A549 treated with Mapracorat at 1 μM for 4 hours (cell line): ENCODE measurements around the gene SPDYE1. TPM values are rescaled to one million over a fixed set of nuclear protein-coding genes. Genes with fewer than 3 reads are reported as not detected.

Source experiments
- total RNA-seq: library from RNA; stranded (reverse); fragments of 200-300 nt; extraction: Qiagen RNA extraction; gene quantifications from 5 replicates; pipeline ENCODE4 v1.2.3, GENCODE V29; 2022

The SPDYE1 gene, protein sequence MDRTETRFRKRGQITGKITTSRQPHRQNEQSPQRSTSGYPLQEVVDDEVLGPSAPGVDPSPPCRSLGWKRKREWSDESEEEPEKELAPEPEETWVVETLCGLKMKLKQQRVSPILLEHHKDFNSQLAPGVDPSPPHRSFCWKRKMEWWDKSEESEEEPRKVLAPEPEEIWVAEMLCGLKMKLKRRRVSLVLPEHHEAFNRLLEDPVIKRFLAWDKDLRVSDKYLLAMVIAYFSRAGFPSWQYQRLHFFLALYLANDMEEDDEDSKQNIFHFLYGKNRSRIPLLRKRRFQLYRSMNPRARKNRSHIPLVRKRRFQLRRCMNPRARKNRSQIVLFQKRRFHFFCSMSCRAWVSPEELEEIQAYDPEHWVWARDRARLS
- not detected in 5 replicates for total RNA-seq

DNA sequence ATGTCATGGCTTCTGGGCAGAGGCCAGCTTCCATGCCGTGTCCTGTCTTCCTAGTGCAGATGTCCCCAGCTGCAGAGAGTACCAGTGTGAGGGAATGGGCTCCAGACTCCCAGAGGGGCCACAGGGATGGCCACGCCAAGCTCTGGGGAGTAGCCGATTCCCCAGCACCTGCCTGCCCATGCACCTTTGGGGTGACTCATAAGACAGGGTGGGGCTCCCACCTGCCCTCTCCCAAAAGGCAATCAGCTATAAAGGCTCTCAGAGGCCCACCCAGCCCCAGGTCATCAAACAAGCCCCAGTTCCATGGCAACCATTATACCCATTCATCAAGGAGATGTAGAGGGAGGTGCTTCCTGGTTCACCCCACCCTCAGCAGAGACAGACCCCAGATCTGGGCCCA lies at the start of gene SPDYE1:
Gene SPDYE1 (plus strand): TSS at position 366 of the 400 bp plus-strand sequence. CDS start 2,053 bp downstream, outside the sequence.

DNA sequence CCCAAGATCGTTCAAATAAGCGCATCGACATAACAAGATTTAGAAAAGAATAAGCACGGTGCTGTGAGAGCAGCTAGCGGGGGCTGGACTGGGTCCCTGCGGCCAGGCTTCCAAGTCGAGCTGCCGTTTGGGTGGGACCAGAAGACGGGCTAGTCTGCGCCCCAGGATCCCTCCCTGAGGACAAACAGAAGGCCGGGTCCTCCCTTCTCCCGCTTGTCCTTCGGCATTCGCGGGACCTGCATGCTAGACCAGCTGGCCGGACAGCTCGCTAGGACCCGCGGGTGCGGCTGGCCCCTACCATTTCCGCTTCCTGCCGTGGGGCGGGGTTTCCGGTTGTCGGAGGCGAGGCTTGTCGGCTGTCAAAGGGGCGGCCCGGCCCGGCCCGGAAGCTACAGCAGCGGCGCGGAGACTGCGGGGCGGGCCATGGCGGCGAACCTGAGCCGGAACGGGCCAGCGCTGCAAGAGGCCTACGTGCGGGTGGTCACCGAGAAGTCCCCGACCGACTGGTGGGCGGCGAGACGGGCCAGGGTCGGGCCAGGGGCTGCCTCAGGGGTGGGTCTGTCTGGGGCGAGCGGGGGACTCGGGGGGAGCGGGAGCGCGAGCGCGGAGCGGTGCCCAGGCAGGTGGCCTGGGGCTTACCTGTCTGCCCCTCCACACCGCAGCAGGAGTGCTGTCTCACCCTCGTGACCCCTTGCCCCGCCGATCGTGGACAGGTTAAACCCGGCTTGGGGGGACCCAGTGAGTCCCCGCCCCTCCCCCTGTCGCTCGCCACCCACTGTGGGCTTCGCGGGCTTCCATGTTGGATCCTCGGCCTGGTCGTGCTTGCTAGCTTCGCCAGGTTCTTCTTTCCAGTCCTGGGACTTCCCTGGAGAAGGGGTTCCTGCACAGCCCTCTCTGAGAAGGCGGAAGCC lies 46.9 kb downstream of the SPDYE1 start, which contains the start of gene DBNL:
Gene DBNL (plus strand): TSS at position 388 of the 911 bp plus-strand sequence. CDS start 36 bp downstream, at position 424.

Other genes starting within 250 kb of the SPDYE1 start
- 68.7 to 84.8 TPM (median 74.6 TPM) in 5 replicates for gene BLVRA, start 239.2 kb upstream of the SPDYE1 start, total RNA-seq
- 239 to 262 TPM (median 248 TPM) in 5 replicates for gene MRPS24, start 128.4 kb upstream of the SPDYE1 start, total RNA-seq
- gene URGCP, start 91.3 kb upstream of the SPDYE1 start, total RNA-seq, result 26.0 to 29.4 TPM (median 28.3 TPM) in 5 replicates
- 7.3 to 11.5 TPM (median 10.0 TPM) in 5 replicates for gene UBE2D4, start 71.5 kb upstream of the SPDYE1 start, total RNA-seq
- gene DBNL, start 46.8 kb downstream of the SPDYE1 start, total RNA-seq, result 59.1 to 68.9 TPM (median 68.1 TPM) in 5 replicates
- gene PGAM2, start 67.7 kb downstream of the SPDYE1 start, total RNA-seq, result not detected in 5 replicates
- 5.3 to 7.9 TPM (median 6.5 TPM) in 5 replicates for gene POLM, start 84.6 kb downstream of the SPDYE1 start, total RNA-seq
- 0.19 TPM in 1 of 5 replicates, not detected in the others for gene AEBP1, start 106.4 kb downstream of the SPDYE1 start, total RNA-seq
- gene POLD2, start 125.7 kb downstream of the SPDYE1 start, total RNA-seq, result 144 to 178 TPM (median 160 TPM) in 5 replicates
- gene MYL7, start 143.4 kb downstream of the SPDYE1 start, total RNA-seq, result not detected in 5 replicates
- not detected in 5 replicates for gene GCK, start 191.5 kb downstream of the SPDYE1 start, total RNA-seq
- gene YKT6, start 203.1 kb downstream of the SPDYE1 start, total RNA-seq, result 113 to 122 TPM (median 116 TPM) in 5 replicates